ENCODE data around the gene IFT43.

Gene IFT43

GRCh38 chr14:76083796-76084765 lies 98.5 kb downstream of the IFT43 start:
- DNase-seq = no peak

GRCh38 chr14:76085358-76085757 lies 99.8 kb downstream of the IFT43 start:
- DNase-seq = no peak

- DNase-seq = no peak
Observed at GRCh38 chr14:76086636-76087035, 101.1 kb downstream of the IFT43 start.

- no peak for DNase-seq
Observed at GRCh38 chr14:76088326-76088725, 102.8 kb downstream of the IFT43 start.

- DNase-seq = no peak
Observed at GRCh38 chr14:76088771-76089571, 103.4 kb downstream of the IFT43 start.

GRCh38 chr14:76089575-76089974 lies 104.0 kb downstream of the IFT43 start:
- DNase-seq = no peak

- no peak for DNase-seq
Observed at GRCh38 chr14:76090616-76091391, 105.2 kb downstream of the IFT43 start.

GRCh38 chr14:76093077-76093476 lies 107.5 kb downstream of the IFT43 start:
- no peak for DNase-seq

GRCh38 chr14:76096257-76096656 lies 110.7 kb downstream of the IFT43 start:
- no peak for DNase-seq

- no peak for DNase-seq
Observed at GRCh38 chr14:76097547-76097946, 112.0 kb downstream of the IFT43 start.

GRCh38 chr14:76098047-76098446 lies 112.5 kb downstream of the IFT43 start:
- no peak for DNase-seq

GRCh38 chr14:76098916-76099675 lies 113.5 kb downstream of the IFT43 start:
- no peak for DNase-seq

- no peak for DNase-seq
Observed at GRCh38 chr14:76100236-76100635, 114.7 kb downstream of the IFT43 start.

- DNase-seq = no peak
Observed at GRCh38 chr14:76101391-76102379, 116.1 kb downstream of the IFT43 start.

GRCh38 chr14:76104802-76105355 lies 119.3 kb downstream of the IFT43 start:
- no peak for DNase-seq

- DNase-seq = no peak
Observed at GRCh38 chr14:76106188-76106587, 120.6 kb downstream of the IFT43 start.

- DNase-seq = no peak
Observed at GRCh38 chr14:76109087-76109880, 123.7 kb downstream of the IFT43 start.

GRCh38 chr14:76112889-76113624 lies 127.5 kb downstream of the IFT43 start:
- DNase-seq = no peak

GRCh38 chr14:76113691-76114090 lies 128.1 kb downstream of the IFT43 start:
- no peak for DNase-seq

Measured in DMS153 (cell line).